H1 (cell line): Measurements from ENCODE around the gene DICER1. TPM values are rescaled to one million over a fixed set of nuclear protein-coding genes. Genes with fewer than 3 reads are reported as not detected.

ENCODE experiments used
- CTCF ChIA-PET: fragments of 300-600 bp; sonication (Branson Sonifier 250); formaldehyde crosslinking; loops from one replicate; lab custom pipeline; 2021; ENCODE audit not compliant: partially characterized antibody; lab: Charles Lee
- POLR2A ChIA-PET: fragments of 300-600 bp; sonication (Branson Sonifier 250); formaldehyde crosslinking; loops from one replicate; lab custom pipeline; 2021; ENCODE audit warnings: inconsistent platforms; ENCODE audit not compliant: partially characterized antibody; lab: Charles Lee
- DNase-seq, 2 experiments: peaks; one replicate each; pipeline versions ENCODE4 v3.0.0 to v3.0.0-alpha.2; 2010 to 2022; ENCODE audit warnings: low spot score in 2 of 2, low read depth in 1 of 2, mixed read lengths in 1 of 2
- FAIRE-seq: peaks from 2 replicates; lab custom pipeline; 2011; peaks lifted over from hg19 to GRCh38; lab: Jason Lieb, UNC
- H2AFZ ChIP-seq: 2 replicates; pipeline ENCODE4 v1.8.1; 2012; ENCODE audit warnings: low read length, inconsistent platforms
- H2AK5ac ChIP-seq: 2 replicates; pipeline ENCODE4 v1.6.1; 2013; ENCODE audit warnings: low read depth, low read length
- H2BK120ac ChIP-seq: replicated peaks from 2 replicates; pipeline ENCODE3; 2013; ENCODE audit warnings: low read depth, low read length, inconsistent platforms
- H2BK12ac ChIP-seq: 2 replicates; pipeline ENCODE4 v1.6.1; 2013; ENCODE audit warnings: low read depth, low read length
- H2BK15ac ChIP-seq: 2 replicates; pipeline ENCODE4 v1.6.1; 2013; ENCODE audit warnings: low read length
- H2BK20ac ChIP-seq: 2 replicates; pipeline ENCODE4 v1.6.1; 2013; ENCODE audit warnings: low read length
- H2BK5ac ChIP-seq: 2 replicates; pipeline ENCODE4 v1.6.1; 2013; ENCODE audit warnings: low read depth, low read length
- H3K14ac ChIP-seq: 2 replicates; pipeline ENCODE4 v1.6.1; 2013; ENCODE audit warnings: inconsistent platforms; ENCODE audit not compliant: insufficient read length
- H3K18ac ChIP-seq: 2 replicates; pipeline ENCODE4 v1.6.1; 2013; ENCODE audit warnings: low read length; ENCODE audit errors: extremely low read depth
- H3K23ac ChIP-seq: 2 replicates; pipeline ENCODE4 v1.6.1; 2013; ENCODE audit warnings: inconsistent platforms; ENCODE audit not compliant: insufficient read length
- H3K23me2 ChIP-seq: 2 replicates; pipeline ENCODE4 v1.6.1; 2013; ENCODE audit warnings: low read depth, low read length
- H3K27ac ChIP-seq: 2 replicates; pipeline ENCODE4 v1.6.1; 2011; ENCODE audit warnings: low read depth, low read length, inconsistent platforms
- H3K27me3 ChIP-seq, 4 experiments: replicated peaks in 1 of 4; 1 replicate in 1 of 4; 2 replicates in 3 of 4; pipeline versions ENCODE4 v1.6.1 to v1.8.1; 2011 to 2013; ENCODE audit warnings: low read length in 3 of 4, mild to moderate bottlenecking in 3 of 4, inconsistent platforms in 2 of 4, mixed read lengths in 2 of 4, moderate library complexity in 1 of 4; ENCODE audit not compliant: control insufficient read depth in 3 of 4, insufficient read depth in 3 of 4; ENCODE audit errors: extremely low read depth in 1 of 4
- H3K36me3 ChIP-seq, 4 experiments: 2 replicates each; pipeline versions ENCODE4 v1.6.1 to v1.8.1; 2011 to 2013; ENCODE audit warnings: mild to moderate bottlenecking in 4 of 4, low read length in 3 of 4, moderate library complexity in 2 of 4, control low read depth in 1 of 4, inconsistent platforms in 1 of 4; ENCODE audit not compliant: insufficient read depth in 4 of 4, control insufficient read depth in 2 of 4
- H3K4ac ChIP-seq: replicated peaks from 2 replicates; pipeline ENCODE3; 2013; ENCODE audit warnings: low read length, low read depth, mixed read lengths, inconsistent platforms; ENCODE audit not compliant: insufficient read length
- H3K4me1 ChIP-seq, 4 experiments: replicated peaks in 1 of 4; 1 replicate in 1 of 4; 2 replicates in 3 of 4; pipeline versions ENCODE4 v1.6.1 to v1.8.1; 2011 to 2013; ENCODE audit warnings: low read length in 3 of 4, inconsistent platforms in 2 of 4, mixed read lengths in 1 of 4; ENCODE audit not compliant: insufficient read depth in 4 of 4, control insufficient read depth in 3 of 4
- H3K4me2 ChIP-seq, 2 experiments: 2 replicates each; pipeline versions ENCODE4 v1.6.1 to v1.8.1; 2011 to 2013; ENCODE audit warnings: low read depth in 2 of 2, low read length in 2 of 2, control low read depth in 1 of 2, inconsistent platforms in 1 of 2, mild to moderate bottlenecking in 1 of 2; ENCODE audit not compliant: insufficient read depth in 1 of 2
- H3K4me3 ChIP-seq, 4 experiments: fragments of 200-600, 300-600 bp in 1 of 4; sonication (generic), shearing (Covaris generic), sonication (Bioruptor Twin) in 1 of 4; 2 replicates each; pipeline versions ENCODE4 v1.5.1 to v1.8.1; 2011 to 2016; ENCODE audit warnings: low read length in 4 of 4, low read depth in 3 of 4, control low read depth in 2 of 4, inconsistent platforms in 2 of 4, mild to moderate bottlenecking in 2 of 4, mixed read lengths in 1 of 4, moderate library complexity in 1 of 4; ENCODE audit not compliant: insufficient read depth in 2 of 4; ENCODE audit errors: extremely low read depth in 1 of 4
- H3K56ac ChIP-seq: replicated peaks from 2 replicates; pipeline ENCODE3; 2013; ENCODE audit warnings: low read depth, mild to moderate bottlenecking, mixed read lengths, low read length, inconsistent platforms; ENCODE audit not compliant: insufficient read length
- H3K79me1 ChIP-seq: 2 replicates; pipeline ENCODE4 v1.6.1; 2013; ENCODE audit warnings: low read depth, low read length, control low read depth
- H3K79me2 ChIP-seq, 2 experiments: 2 replicates each; pipeline versions ENCODE4 v1.6.1 to v1.8.1; 2012 to 2013; ENCODE audit warnings: low read length in 2 of 2, mild to moderate bottlenecking in 2 of 2, inconsistent platforms in 1 of 2; ENCODE audit not compliant: insufficient read depth in 2 of 2, control insufficient read depth in 1 of 2
- H3K9ac ChIP-seq, 4 experiments: replicated peaks in 1 of 4; 1 replicate in 1 of 4; 2 replicates in 3 of 4; pipeline versions ENCODE4 v1.6.1 to v1.8.1; 2011 to 2013; ENCODE audit warnings: low read depth in 3 of 4, low read length in 3 of 4, control low read depth in 2 of 4, mild to moderate bottlenecking in 2 of 4, moderate library complexity in 2 of 4, inconsistent platforms in 1 of 4; ENCODE audit errors: extremely low read depth in 1 of 4
- H3K9me3 ChIP-seq, 2 experiments: 2 replicates each; pipeline versions ENCODE4 v1.6.1 to v1.8.1; 2012 to 2013; ENCODE audit warnings: mild to moderate bottlenecking in 2 of 2, moderate library complexity in 2 of 2, control low read depth in 1 of 2, inconsistent platforms in 1 of 2, low read depth in 1 of 2, low read length in 1 of 2, mixed read lengths in 1 of 2; ENCODE audit not compliant: insufficient read depth in 2 of 2
- H4K20me1 ChIP-seq, 2 experiments: replicated peaks in 1 of 2; 2 replicates each; pipeline versions ENCODE3 to v1.8.1; 2011 to 2013; ENCODE audit warnings: inconsistent platforms in 2 of 2, low read length in 2 of 2, mild to moderate bottlenecking in 1 of 2; ENCODE audit not compliant: insufficient read depth in 2 of 2, control insufficient read depth in 1 of 2
- H4K5ac ChIP-seq: 2 replicates; pipeline ENCODE4 v1.6.1; 2013; ENCODE audit warnings: low read length, low read depth, mixed read lengths, inconsistent platforms; ENCODE audit not compliant: insufficient read length
- H4K8ac ChIP-seq: 2 replicates; pipeline ENCODE4 v1.8.0; 2013; ENCODE audit warnings: mild to moderate bottlenecking, moderate library complexity, low read length, inconsistent platforms; ENCODE audit not compliant: insufficient read depth; ENCODE audit errors: extremely low read depth
- H4K91ac ChIP-seq: replicated peaks from 2 replicates; pipeline ENCODE3; 2013; ENCODE audit warnings: low read length, mixed read lengths, inconsistent platforms; ENCODE audit not compliant: insufficient read length
- HDAC6 ChIP-seq: IDR thresholded peaks from one replicate; pipeline ENCODE4 v1.7.1; 2012; ENCODE audit warnings: low read depth, mild to moderate bottlenecking, inconsistent platforms, low read length, moderate library complexity
- POU5F1 ChIP-seq: IDR thresholded peaks from 2 replicates; pipeline ENCODE4 v1.6.1; 2011; ENCODE audit warnings: low read depth, mild to moderate bottlenecking, low read length, moderate library complexity
- SIN3A ChIP-seq, 2 experiments: IDR thresholded peaks in 1 of 2; conservative IDR thresholded peaks in 1 of 2; 2 replicates each; pipeline ENCODE4 v1.6.1; 2011 to 2012; ENCODE audit warnings: low read length in 2 of 2, improper control_type of control experiment in 1 of 2, low read depth in 1 of 2, mild to moderate bottlenecking in 1 of 2
- SP2 ChIP-seq: IDR thresholded peaks from 2 replicates; pipeline ENCODE4 v1.6.1; 2012; ENCODE audit warnings: mild to moderate bottlenecking, low read length, inconsistent platforms
- SUZ12 ChIP-seq: fragments of 200-600 bp; sonication (generic); IDR thresholded peaks from 2 replicates; pipeline ENCODE4 v1.6.1; 2012; ENCODE audit warnings: mild to moderate bottlenecking, inconsistent platforms, low read length, moderate library complexity, mixed read lengths
- ZNF274 ChIP-seq: IDR thresholded peaks from 2 replicates; pipeline ENCODE4 v1.7.0; 2012; ENCODE audit warnings: low read length, borderline replicate concordance; ENCODE audit errors: extremely low read depth
- WGBS, 2 experiments: shearing (Covaris generic) in 1 of 2; methylation state at CpG; one replicate each; pipeline versions ENCODE4 v1.1.6 to v1.1.7; 2013 to 2015; ENCODE audit warnings: low lambda C conversion rate in 2 of 2, mixed read lengths in 2 of 2, inconsistent platforms in 1 of 2, low coverage in 1 of 2, missing lambda C conversion rate in 1 of 2; ENCODE audit not compliant: insufficient replicate concordance in 2 of 2, insufficient coverage in 1 of 2, insufficient read length in 1 of 2; ENCODE audit errors: extremely low coverage in 1 of 2, missing lambda C conversion rate in 1 of 2; 5-methylcytosine and 5-hydroxymethylcytosine counted together
- polyA plus RNA-seq, 7 experiments: library from polyadenylated mRNA; depleted of rRNA in 3 of 7; stranded (reverse) in 5 of 7; unstranded in 2 of 7; fragments of >200 nt in 5 of 7; fragments of 200-250 nt in 2 of 7; gene quantifications; 1 replicate in 5 of 7; 2 replicates in 1 of 7; 4 replicates in 1 of 7; pipeline versions ENCODE4 v1.2.1 to v1.2.3, GENCODE V29; 2011 to 2013; ENCODE audit warnings: missing spikeins in 2 of 7, mixed read lengths in 2 of 7
- total RNA-seq: library from RNA; stranded (reverse); fragmentation: NEBNext Ultra II Directional; extraction: Animal tissue kit (Norgen Biotek cat#: 25700); gene quantifications from 2 replicates; pipeline ENCODE4 v1.2.1, GENCODE V29; 2021
- TF ChIP-seq, protein P1 (sequence below): IDR thresholded peaks from 2 replicates; pipeline ENCODE4 v1.6.1; 2012; ENCODE audit warnings: inconsistent platforms

DICER1 gene
- total and polyA plus RNA-seq, 2 of the 8 experiments (the other 6 are each of a cell fraction or from before 2014, with no cell fraction given): 11.9 to 61.8 TPM

DNA sequence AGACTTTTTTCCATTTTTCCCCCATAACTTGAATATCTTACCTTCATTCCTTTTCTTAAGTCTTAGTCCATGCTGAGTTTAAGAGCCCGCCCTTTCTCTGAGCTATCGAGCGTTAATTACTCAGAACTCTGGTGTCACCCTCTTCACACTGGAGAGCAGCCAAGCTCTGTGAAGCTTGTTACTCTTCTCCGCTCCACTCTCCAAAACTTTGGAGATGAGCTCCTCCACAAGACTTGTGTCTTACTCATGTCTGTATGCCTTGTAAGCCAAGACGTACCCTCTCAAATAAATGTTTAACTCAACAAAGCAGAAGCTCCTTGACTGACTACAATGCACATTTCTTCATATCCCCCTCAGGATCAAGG is 54.7 kb downstream of the DICER1 start:
- Histone ChIP-seq H3K4me1 (no peaks in the 10 kb centered on the region), H4K8ac (no peak overlapping the region), H2BK20ac (no peak overlapping the region), H3K4me2 (no peak overlapping the region), H4K91ac (no peak overlapping the region), H3K9me3 (no peaks in the 10 kb centered on the region), H4K20me1 (no peaks in the 10 kb centered on the region), H3K79me1 (no peaks in the 10 kb centered on the region), H3K27me3 (no peaks in the 10 kb centered on the region), H3K4me3 (no peak overlapping the region), H3K79me2 (no peaks in the 10 kb centered on the region), H2AK5ac (no peak overlapping the region), H3K36me3 (peaks cover 22 to 54% (median 32%) of the 10 kb centered on the region in 4 experiments), H2BK12ac (no peak overlapping the region), H3K23me2 (no peaks in the 10 kb centered on the region), H3K18ac (no peak overlapping the region), H3K4ac (no peak overlapping the region), H2BK120ac (no peak overlapping the region), H3K56ac (no peak overlapping the region), H3K27ac (no peak overlapping the region), H3K14ac (no peak overlapping the region), H2BK15ac (no peak overlapping the region), H2AFZ (no peak overlapping the region), H2BK5ac (no peak overlapping the region), H3K23ac (no peak overlapping the region), H3K9ac (no peak overlapping the region), H4K5ac (no peak overlapping the region)
- TF ChIP-seq ZNF274 (no peak), HDAC6 (no peak), SP2 (no peak), SIN3A (conservative IDR thresholded peaks at IDR 0.05 in 1 of 2, IDR thresholded peaks at IDR 0.05 in 1 of 2; ENCODE audit: low read depth in 1 of 2, low read length in 2 of 2) (no peak), POU5F1 (no peak), SUZ12 (no peak)
- TF ChIP-seq, protein P1, sequence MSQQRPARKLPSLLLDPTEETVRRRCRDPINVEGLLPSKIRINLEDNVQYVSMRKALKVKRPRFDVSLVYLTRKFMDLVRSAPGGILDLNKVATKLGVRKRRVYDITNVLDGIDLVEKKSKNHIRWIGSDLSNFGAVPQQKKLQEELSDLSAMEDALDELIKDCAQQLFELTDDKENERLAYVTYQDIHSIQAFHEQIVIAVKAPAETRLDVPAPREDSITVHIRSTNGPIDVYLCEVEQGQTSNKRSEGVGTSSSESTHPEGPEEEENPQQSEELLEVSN: no peak
- CTCF ChIA-PET: interaction anchor here (0.7 to 1.6 kb wide), 9 partner anchors 10 to 412 kb away, joined by 3 to 5 read pairs (median 3); no protein-coding TSS in a partner anchor
- FAIRE-seq (no peak), DNase-seq (no peak)
- POLR2A ChIA-PET: no interaction called here
- WGBS, 2 experiments: 95% methylated on average over 5 of the region's 5 CpGs; no CpG with 5 or more reads in 1 of the 2 experiments
